NCI-H2196 treated with DMSO at 0.1 percent for 48 hours (cell line): Measurements from ENCODE around the gene ATXN1.

Source experiments
- DNase-seq: peaks from one replicate; lab custom pipeline; 2025; ENCODE audit not compliant: unreplicated experiment; lab: John Stamatoyannopoulos, UW

Gene ATXN1

DNA sequence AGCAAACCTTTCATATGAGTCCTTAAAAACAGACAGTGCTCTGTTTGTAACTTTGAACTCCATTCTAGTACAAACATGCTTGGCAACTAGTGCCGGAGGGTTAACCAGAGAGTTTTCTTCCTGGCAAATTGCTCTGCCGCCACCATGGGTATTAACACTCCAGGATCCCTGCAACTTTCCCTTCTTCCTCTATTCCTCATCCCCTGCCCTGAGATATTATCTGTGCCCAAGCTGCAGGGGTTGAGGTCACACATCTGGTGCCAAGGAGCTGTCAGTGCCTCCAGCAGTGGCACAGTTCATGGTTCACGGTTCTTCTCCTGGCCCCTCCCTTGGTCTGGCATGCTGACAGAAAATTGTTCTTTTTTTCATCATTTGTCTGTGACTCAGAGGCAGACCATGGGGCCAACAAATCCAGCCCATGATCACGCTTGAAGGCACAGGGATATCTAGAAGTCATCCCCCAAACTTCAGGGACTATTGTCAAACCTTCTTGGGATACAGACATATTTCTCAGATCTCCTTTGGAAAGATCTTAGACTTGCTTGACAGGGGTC lies 77.5 kb downstream of the ATXN1 start:
- DNase-seq, result no peak

DNA sequence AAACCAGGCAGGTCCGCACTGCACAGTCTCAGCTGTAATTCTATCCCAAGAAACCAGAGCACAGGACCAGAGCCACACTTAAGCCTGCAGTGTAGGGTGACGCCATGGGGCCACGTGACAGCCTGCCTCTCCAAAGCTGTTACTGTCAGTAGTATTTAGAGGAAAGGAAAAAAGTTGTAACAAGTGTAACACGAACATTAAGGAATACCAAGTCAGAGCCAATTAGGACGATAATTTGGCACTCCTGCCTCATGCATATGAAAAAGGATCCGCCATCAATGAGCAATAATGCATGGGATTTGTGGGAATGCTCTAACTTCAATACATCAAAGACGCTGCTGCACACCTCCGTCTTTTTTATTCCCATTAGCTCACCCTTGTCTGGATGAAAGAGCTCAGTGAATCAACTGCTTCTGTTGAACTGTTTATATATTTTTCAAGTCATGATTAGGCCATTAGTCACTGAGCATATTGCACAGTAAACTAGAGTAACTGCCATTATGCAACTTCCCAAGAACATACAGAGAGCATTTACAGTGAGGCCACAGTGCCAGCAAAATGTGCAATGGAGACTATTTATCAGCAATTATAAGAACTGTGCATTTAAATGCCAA lies 79.9 kb downstream of the ATXN1 start:
- no peak for DNase-seq

DNA sequence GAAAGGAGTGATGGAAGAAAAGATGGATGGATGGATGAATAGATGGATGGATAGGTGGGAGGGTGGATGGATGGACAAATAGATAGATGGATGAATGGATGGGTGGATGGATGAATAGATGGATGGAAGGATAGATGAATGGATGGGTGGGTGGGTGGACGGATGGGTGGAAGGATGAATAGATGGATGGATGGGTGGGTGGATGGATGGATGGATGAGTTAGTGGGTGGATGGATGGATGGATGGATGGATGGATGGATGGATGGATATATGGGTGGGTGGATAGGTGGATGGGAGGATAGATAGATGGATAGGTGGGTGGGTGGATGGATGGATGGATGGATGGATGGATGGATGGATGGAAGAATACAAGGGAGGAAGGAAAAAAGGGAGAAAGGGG lies 82.2 kb downstream of the ATXN1 start:
- DNase-seq, result no peak

DNA sequence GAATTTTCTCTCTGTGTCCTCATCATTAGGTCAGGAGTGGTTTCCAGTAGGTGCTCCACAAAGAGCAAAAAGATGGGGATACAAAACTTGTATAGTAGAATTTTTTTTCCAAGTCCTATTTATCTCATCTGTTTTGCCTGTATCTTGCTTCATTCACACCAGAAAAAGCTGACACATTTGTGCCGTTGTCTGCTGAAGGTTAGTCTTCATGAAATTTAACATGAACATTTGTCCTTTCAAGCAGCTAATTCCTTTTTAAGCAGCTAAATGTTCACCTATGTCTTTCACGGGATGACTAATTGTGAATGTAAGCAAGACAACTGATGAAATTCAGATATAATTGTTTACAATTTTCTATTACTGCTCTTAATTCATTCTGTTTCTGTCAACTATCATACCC lies 83.8 kb downstream of the ATXN1 start:
- no peak for DNase-seq

DNA sequence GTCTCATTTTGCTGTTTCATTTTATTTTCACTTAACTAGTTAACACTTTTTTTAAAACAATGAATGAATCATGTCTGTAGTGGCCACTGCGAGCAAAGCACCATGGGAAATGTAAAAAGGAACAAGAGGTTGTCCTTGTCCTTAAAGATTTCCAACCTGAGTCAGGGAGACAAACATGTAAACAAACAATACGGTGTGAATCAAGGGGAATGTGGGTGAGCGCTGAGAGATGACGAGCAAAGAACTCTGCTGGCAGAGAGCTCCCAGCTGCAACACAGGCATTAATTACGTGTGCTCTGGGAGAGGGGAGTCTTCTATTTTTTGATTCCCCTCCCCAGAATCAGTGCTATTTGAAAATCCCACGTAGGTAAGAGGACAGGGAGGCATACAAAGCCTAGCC lies 84.3 kb downstream of the ATXN1 start:
- DNase-seq, result no peak

DNA sequence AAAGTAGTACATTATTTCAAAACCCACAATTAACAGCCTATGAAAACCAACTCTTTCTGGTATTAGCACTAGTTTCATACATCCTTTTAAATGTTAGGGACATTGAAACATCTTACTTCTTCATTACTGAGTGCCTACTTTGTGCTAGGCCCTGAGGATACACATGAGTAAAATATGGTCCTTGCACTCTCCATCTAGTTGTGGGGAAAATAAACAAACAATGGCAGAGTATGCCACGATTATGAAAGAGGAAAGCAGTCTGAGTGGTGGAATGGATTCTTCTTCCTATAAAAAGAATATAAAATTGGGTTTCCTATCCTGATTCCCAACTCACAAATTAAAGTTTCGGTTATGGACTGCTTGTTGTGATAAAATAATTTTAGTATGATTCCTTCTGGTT lies 84.9 kb downstream of the ATXN1 start:
- no peak for DNase-seq

DNA sequence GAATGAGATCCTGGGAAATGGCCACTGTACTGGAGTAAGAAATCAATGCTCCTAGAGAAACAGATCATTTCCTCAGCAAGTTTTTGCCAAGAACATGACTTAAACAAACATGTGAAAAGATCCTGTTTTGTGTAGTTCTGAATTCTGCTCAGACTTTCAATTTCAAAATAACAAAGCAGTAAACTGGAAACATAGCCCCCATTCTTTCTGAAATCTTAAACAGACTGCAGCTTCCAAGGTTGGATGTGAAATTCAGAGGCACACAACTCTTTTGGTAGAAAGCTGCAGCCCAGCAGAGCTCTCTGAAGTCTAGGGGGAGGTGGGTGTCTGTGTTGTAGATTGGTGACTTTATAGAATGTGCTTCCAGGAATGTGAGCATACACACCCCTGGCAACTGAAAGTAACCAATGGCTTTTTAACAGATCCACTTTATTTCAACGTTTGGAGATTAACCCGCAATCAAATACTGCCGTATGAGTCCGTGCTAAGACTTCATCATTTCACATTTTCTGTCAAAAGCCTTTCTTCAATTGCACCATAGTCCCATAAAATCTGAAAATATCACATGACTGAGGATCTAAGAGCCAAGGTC lies 86.4 kb downstream of the ATXN1 start:
- no peak for DNase-seq

DNA sequence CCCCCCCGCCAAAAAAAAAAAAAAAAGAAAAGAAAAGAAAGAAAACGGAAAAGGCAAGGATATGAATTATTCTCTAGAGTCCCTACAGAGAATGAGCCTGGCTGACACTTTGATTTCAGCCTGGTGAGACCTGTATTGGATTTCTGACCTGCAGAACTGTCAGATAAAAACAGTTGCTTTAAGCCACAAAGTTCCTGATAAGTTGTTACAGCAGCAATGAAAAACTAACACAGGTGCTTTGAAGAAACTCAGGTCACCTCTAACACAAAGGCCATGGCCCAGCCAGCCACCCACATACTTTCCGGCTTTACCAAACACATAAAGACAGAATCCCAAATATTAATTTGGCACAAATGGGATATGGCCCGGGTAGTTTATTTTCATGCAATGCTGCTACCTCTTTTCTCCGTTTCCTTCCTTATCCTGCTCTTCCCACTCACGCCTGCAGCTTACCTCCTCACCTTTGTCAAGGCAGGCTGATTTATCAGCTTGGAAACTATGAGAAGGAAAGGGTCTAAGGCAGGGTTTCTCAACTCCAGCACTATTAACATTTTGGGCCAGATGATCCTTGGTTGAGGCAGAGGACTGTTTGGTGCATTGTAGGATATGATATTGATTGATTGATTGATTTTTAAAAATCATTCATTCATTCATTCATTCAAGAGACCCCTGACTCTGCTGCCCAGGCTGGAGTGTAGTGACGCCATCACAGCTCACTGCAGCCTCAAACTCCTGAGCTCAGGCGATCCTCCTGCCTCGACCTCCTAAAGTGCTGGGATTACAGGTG lies 88.1 kb downstream of the ATXN1 start:
- DNase-seq, result no peak

DNA sequence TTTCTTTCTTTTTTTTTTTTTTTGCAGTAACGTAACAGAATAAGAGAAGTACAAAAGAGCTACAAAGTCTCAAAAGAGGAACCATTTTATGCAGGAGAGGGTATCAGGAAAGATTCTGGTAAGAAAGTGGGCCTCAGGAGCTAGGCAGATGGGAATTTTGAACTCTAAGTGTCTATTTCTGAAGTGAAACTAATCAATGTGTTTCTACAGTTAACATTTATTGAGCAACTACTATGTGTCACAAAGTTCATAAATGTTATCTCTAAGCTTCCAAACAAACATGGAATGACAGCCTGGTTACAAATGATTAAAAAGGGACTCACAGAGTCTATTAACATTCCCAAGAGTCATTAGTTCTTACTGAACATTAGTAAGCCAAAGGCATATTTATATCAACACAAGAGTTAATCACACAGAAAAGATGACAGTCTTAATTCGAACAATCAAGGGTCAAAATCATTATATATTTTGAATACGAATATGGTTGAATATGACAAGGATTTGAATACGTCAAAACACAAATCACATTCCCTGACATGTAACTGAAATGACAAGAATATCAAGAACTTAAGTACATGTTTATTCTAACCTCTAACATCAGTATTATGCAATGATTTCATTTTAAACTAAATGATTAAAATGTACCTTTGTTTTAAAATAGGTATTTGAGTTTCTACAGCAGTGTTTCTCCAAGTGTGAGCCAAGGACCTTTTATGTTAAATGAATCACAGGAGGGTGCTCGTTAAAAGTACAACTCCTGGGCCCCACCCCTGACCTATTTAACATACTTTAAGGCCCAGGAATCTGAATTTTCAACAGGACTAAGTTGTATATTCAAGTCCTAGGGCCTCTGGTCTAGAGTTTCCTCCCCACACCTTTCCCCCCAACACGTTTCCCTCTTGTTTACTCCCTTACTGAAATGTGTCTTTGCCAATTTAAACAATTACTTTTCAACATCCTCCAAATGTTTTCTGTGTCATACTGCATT lies 89.7 kb downstream of the ATXN1 start:
- no peak for DNase-seq

DNA sequence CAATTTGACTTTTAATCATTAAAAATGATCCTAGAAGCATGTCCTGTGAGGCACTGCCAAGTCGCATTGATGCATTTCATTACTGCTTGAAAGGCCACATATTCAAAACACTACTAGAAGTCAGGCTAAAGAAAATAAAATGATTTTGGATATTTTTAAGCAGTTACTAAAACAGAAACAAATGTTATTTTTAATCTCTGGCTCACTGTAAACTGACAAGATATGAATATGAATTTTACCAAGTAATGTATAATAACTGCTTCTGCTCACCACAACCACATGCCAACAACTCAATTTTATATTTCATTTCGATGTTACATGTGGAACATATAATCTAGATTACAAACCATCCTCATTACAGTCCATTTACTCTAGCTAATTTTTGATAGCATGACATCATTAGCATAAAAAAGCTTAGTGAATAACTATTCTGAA lies 90.6 kb downstream of the ATXN1 start:
- DNase-seq, result no peak

DNA sequence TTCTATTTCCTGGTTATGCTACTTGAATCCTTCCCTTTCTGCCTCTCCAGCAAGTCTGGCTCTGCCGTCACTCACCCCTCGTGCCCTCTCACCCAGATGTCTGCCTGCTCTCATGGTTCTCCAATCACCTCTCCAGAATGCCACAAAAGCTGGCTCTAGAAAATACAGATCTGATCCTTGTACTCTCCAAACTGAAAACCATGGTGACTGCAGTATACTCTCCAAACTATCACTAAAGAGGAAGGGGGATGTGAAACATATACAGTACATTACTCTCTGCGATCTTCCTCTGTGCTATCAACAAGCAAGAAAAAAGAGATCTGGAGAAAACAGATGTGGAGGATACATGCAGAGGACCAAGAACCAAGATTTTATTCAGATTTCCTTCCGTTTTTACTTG lies 91.1 kb downstream of the ATXN1 start:
- DNase-seq, result no peak

DNA sequence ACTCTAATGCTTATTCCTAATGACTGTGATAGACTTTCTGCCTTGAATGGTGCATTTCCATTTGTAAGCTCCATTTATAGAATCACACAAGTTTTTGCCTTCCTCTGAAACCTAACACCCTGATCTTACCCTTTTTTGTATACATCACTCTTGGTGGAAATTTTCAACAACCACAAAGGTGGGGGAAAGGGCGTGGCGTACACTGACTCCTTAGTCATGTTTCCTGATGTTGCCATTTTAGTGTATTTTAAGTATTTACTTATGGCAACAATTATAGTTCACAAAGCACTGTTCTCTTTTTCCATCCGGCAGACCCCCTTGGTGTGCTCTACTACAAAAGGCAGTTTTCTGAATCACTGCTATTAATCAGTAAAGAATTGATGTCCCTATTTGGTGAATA lies 92.0 kb downstream of the ATXN1 start:
- DNase-seq, result no peak

DNA sequence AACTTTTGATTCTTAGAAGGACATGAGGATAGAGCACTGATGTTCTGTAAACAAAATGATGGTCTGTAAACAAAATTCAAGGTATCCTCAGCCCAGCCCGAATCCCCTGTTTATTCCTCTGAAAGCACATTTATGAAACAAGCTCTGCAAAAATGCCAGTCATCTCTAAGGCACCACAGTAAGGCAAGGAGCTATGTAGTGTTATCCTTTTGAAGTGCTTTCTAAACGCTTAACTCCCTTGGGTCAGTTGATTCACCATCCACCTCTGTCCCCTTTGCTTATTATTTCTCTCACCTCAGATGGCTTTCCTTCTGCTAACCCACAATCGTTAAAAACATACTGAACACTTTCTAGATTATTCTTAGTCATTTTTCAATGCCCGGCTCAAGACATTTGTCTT lies 93.8 kb downstream of the ATXN1 start:
- no peak for DNase-seq

DNA sequence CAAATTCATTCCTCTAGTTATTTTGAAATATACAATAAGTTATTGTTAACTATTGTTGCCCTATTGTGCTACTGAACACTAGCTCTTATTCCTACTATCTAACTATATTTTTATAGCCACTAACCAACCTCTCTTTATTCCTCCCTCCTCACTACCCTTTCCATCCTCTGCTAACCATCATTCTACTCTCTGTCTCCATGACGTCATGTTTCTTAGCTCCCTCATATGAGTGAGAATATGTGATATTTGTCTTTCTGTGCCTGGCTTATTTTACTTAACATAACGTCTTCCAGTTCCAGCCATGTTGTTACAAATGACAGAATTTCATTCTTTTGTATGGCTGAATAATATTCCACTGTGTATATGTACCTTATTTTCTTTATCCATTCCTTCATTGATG lies 95.3 kb downstream of the ATXN1 start:
- no peak for DNase-seq

DNA sequence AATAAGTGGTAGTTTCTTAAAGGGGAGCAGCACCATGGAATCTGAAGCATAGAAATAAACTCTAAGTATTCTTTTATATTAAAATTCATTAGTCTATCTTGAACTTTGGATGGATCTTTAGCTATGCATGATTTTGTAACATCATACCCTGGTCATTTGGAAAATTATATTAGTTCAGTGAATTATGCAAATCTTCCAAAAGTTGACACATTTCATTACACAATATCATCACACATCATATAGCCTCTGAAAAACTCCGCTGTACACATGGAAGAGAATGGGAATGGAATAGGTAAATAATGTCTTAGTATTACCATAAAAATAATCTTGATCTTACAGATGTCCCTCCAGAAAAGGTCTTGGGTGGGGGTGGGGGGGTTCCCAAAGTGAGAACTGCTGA lies 96.1 kb downstream of the ATXN1 start:
- no peak for DNase-seq

DNA sequence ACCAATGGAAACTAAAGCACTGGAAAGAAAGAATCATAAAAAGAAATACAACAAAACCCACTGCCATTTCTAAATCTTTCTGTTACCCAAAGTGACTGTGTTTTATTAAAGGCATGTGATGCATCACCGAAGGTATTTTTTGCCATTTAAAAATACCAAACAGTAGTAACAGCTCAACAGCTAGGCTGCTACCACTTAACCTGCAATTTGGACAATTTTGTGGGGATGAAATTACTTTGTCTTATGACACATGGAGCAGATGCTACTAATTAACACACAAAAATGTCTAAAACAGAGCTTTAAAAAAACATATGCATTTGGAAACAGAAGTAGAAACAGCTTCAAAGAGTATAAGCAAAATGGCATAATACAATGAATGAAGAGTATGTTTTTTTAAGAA lies 97.4 kb downstream of the ATXN1 start:
- no peak for DNase-seq

DNA sequence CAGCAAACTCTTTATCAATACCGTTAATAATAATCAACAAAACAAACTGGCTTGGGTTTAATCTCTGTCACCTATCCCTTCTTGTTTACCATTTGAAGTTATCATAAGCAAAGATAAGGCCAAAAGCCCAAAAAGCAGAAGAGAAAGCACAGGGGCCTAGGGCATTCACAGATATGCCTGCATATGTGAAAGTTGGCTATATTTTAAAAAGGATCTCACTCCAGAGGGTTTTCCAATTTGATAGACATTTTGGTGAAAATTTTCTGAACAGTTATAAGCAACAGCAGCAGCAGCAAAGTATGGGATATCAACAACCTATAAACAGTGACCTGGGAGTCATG lies 101.1 kb downstream of the ATXN1 start:
- no peak for DNase-seq

DNA sequence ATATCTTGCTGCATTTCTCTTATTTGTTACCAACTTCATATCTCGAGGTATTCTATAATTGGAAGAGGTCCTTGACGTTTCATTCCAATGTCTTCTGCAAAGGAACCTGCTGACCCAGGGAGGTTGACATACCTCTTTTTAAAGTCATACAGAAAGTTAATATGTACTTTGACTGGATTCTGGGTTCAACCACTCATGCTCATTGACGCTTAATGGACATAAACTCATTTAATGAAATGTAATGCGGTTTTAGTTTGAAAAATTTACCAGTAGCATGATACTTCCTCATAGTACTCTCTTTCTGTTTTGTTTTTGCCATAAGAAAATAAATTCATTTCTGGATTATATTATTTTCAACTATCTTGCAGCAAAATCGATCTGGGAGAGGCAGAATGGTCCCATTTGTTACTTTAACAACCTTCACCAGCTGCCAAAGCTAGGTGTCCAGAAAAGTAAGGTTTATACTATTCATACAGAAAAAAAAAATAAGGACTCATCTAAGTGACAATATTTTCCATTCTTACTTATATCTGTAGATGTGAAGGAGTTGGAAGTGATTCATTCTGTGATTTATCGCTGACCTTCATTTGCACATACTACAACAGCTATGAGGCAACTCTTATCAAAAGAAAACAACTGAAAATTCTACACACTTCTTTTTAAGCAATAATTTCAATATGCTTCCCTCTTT lies 101.6 kb downstream of the ATXN1 start:
- DNase-seq, result no peak

DNA sequence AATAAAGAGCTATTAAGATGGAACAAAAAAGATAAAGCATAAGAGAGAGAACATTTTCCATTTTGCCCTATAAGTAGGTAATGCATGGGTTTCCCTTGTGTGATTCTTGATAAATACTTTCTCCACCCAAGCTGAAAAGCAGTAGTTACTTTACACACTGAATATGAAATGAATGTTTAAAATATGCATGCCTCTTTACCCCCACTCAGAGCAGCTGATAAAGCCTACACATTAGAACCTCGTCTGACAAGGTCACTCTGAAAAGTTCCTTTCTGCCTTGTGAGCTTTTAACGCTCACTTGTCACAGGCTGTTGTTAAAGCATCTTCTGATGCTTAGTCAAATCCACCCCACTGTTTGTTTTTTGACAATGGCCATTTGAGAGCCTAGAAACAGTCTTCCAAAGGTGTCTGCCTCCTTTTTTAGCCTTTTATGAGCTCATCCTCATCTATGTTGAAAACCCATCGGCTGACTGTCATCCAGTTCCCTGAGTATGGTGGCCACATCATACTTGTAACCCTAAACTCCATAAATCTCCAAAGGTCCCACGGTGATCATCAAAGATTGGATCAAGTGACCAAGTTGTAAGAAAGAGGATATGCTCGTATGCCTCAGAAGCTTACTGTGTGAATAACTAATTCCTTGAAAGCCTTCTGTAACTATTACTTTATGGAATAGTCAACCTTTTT lies 102.8 kb downstream of the ATXN1 start:
- DNase-seq, result no peak

DNA sequence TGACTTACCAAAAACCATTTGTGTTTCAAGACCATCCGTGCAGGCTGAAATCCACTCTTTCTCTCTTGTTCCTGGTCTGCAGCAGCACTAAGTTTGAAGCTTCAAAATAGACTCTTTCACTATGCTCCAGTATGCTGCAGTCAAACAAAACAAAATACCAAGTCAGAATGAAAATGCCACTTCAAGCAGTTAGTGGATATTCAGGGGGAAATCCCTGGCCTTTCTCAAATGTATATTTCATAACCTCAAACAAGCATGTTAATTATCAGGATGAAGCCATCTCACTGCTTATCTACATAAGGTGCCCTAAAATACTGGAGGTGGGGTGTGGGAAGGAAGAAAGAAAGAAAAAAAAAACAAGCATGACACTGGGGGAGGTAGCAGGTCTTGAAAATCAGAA lies 103.5 kb downstream of the ATXN1 start:
- DNase-seq, result no peak
